Glutamatergic neuron (in vitro differentiated cells): ENCODE data around the gene TMEM116. TPM values are rescaled to one million over a fixed set of nuclear protein-coding genes. Genes with fewer than 3 reads are reported as not detected.
"Not testable (repeated sequence)": the region's sequence is repeated elsewhere in the genome, so short reads cannot be mapped to it uniquely, and the experiment has no call there.

Experiments used
- DNase-seq: peaks from one replicate; pipeline ENCODE4 v3.0.0; 2022
- H3K27ac Mint-ChIP-seq: one replicate; pipeline ENCODE4 v1.8.0; 2020; ENCODE audit warnings: mild to moderate bottlenecking, mixed read lengths, inconsistent platforms; ENCODE audit not compliant: unreplicated experiment
- H3K27me3 Mint-ChIP-seq: one replicate; pipeline ENCODE4 v1.8.0; 2020; ENCODE audit warnings: mild to moderate bottlenecking, moderate library complexity, mixed read lengths, inconsistent platforms; ENCODE audit not compliant: unreplicated experiment
- H3K36me3 Mint-ChIP-seq: one replicate; pipeline ENCODE4 v1.8.0; 2020; ENCODE audit warnings: mild to moderate bottlenecking, mixed read lengths, inconsistent platforms; ENCODE audit not compliant: unreplicated experiment
- H3K4me1 Mint-ChIP-seq: one replicate; pipeline ENCODE4 v1.8.0; 2020; ENCODE audit warnings: mild to moderate bottlenecking, low read depth, mixed read lengths, inconsistent platforms; ENCODE audit not compliant: unreplicated experiment
- H3K4me3 Mint-ChIP-seq: one replicate; pipeline ENCODE4 v1.8.0; 2020; ENCODE audit warnings: mild to moderate bottlenecking, mixed read lengths, inconsistent platforms; ENCODE audit not compliant: unreplicated experiment
- H3K9me3 Mint-ChIP-seq: one replicate; pipeline ENCODE4 v1.8.0; 2020; ENCODE audit warnings: mild to moderate bottlenecking, moderate library complexity, mixed read lengths, inconsistent platforms; ENCODE audit not compliant: unreplicated experiment
- total RNA-seq: library from RNA; stranded (reverse); fragmentation: NEBNext Ultra II Directional; extraction: Animal tissue kit (Norgen Biotek cat#: 25700); gene quantifications from one replicate; pipeline ENCODE4 v1.2.1, GENCODE V29; 2021; ENCODE audit not compliant: unreplicated experiment
- TF ChIP-seq, protein P1 (sequence below): fragments of 200-600 bp; sonication (generic); IDR thresholded peaks from one replicate; pipeline ENCODE4 v1.5.0; 2021; ENCODE audit not compliant: partially characterized antibody, unreplicated experiment

TMEM116 gene
- total RNA-seq, 1 donor from 2014 or later, result 9.7 TPM

DNA sequence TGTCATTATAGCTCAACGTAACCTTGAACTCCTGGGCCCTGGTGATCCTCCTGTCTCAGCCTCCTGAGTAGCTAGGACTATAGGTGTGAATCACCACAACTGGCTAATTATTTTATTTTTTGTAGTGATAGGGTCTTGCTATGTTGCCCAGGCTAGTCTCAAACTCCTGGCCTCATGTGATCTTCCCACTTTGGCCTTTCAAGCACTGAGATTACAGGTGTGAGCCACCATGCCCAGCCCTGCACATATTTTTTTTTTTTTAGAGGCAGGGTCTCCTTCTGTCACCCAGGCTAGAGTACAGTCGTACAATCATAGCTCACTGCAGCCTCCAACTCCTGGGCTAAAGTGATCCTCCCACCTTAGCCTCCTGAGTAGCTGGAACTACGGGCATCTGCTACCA lies 8.9 kb downstream of the TMEM116 start:
- H3K27ac Mint-ChIP-seq, result no peak overlapping the region
- H3K4me3 Mint-ChIP-seq, result no peak overlapping the region
- TF ChIP-seq, protein P1, sequence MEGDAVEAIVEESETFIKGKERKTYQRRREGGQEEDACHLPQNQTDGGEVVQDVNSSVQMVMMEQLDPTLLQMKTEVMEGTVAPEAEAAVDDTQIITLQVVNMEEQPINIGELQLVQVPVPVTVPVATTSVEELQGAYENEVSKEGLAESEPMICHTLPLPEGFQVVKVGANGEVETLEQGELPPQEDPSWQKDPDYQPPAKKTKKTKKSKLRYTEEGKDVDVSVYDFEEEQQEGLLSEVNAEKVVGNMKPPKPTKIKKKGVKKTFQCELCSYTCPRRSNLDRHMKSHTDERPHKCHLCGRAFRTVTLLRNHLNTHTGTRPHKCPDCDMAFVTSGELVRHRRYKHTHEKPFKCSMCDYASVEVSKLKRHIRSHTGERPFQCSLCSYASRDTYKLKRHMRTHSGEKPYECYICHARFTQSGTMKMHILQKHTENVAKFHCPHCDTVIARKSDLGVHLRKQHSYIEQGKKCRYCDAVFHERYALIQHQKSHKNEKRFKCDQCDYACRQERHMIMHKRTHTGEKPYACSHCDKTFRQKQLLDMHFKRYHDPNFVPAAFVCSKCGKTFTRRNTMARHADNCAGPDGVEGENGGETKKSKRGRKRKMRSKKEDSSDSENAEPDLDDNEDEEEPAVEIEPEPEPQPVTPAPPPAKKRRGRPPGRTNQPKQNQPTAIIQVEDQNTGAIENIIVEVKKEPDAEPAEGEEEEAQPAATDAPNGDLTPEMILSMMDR, result no peak

DNA sequence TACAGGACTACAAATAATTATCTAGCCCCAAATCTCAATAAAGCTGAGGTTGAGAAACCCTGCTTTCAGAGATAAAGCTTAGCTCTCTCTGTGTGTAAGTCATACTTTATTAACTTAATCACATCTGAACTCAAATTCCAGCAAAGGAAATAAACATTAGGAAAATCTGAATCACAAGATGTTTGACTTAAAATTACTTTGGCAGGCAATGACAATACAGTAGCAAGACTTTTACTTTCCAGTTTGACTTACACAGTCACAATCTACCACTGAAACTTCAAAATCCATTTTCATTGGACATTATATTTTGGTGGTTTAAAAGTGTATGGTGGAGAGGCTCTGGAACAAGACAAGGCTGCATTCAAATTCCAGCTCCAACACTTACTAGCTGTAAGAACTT lies 11.4 kb downstream of the TMEM116 start:
- Mint-ChIP-seq H3K4me1 (peaks cover 3% of the 10 kb centered on the region), H3K27me3 (no peaks in the 10 kb centered on the region), H3K4me3 (no peak overlapping the region), H3K9me3 (no peaks in the 10 kb centered on the region), H3K27ac (no peak overlapping the region), H3K36me3 (no peaks in the 10 kb centered on the region)
- no peak for DNase-seq
- TF ChIP-seq, protein P1, result no peak

More for the DNA sequence above, 8.9 kb downstream of the TMEM116 start:
- no peaks in the 10 kb centered on the region for H3K27me3 Mint-ChIP-seq
- H3K36me3 Mint-ChIP-seq, result no peaks in the 10 kb centered on the region
- H3K4me1 Mint-ChIP-seq, result peaks cover 3% of the 10 kb centered on the region
- no peak for DNase-seq
- no peaks in the 10 kb centered on the region for H3K9me3 Mint-ChIP-seq

DNA sequence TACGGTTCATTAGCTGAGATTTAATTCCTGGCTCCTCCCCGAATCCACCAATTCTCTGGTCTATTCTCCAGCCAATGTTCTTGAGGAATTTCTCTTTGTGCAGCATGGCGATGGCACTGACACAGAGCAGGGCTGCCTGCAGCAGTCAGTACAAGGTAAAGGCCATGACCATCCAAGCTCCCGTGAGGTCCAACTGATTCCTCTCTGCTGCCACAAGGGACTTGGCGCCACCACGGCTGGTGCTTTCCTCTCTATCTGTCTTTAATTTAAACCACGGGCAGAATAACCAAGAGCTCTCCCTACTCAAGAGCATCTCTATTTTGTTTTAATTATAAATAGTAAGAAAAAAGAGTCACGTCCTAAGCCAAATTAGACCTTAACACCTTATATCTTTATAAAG lies 12.1 kb downstream of the TMEM116 start:
- no peak overlapping the region for H3K4me3 Mint-ChIP-seq
- H3K4me1 Mint-ChIP-seq, result no peaks in the 10 kb centered on the region
- no peaks in the 10 kb centered on the region for H3K27me3 Mint-ChIP-seq
- TF ChIP-seq, protein P1, result no peak
- DNase-seq, result no peak
- H3K36me3 Mint-ChIP-seq, result no peaks in the 10 kb centered on the region
- H3K9me3 Mint-ChIP-seq, result no peaks in the 10 kb centered on the region
- H3K27ac Mint-ChIP-seq, result no peak overlapping the region

DNA sequence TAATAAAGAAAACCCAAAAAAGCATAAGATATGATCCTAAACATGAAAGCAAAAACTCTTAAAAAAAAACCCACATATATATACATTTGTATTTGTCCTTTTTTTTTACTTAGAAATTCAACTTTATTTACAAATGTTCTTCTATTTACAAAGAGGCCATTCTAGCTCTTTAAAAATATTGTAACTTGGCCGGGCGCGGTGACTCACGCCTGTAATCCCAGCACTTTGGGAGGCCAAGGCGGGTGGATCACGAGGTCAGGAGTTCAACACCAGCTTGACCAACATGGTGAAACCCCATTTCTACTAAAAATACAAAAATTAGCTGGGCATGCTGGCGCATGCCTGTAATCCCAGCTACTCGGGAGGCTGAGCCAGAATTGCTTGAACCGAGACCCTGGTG lies 13.8 kb downstream of the TMEM116 start:
- not testable (repeated sequence) for H3K27me3 Mint-ChIP-seq, H3K27ac Mint-ChIP-seq, H3K4me3 Mint-ChIP-seq, DNase-seq, H3K4me1 Mint-ChIP-seq, H3K36me3 Mint-ChIP-seq, H3K9me3 Mint-ChIP-seq

DNA sequence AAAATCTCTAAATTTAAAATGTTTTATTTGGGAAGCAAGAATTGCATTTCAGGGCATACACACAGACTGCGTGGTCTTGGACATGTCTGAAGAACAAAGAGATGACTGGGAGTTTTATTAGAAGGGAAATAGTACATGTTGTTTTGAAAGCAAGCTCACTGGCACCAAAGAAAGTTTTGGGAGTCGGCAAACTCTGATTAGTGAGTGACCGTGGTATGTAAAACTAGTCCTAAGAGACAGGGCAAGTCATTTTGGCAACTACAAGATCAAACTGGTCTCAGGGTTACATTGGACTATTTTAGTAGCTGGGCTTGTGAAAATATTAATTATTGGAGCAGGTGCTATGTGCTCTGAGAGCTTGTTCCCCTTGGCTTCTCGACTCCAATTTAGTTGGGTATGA lies 14.9 kb downstream of the TMEM116 start:
- Mint-ChIP-seq H3K36me3 (no peaks in the 10 kb centered on the region), H3K27me3 (no peaks in the 10 kb centered on the region), H3K4me3 (no peak overlapping the region), H3K27ac (no peak overlapping the region), H3K4me1 (peaks cover 4% of the 10 kb centered on the region), H3K9me3 (no peaks in the 10 kb centered on the region)
- TF ChIP-seq, protein P1, result no peak
- DNase-seq, result no peak

DNA sequence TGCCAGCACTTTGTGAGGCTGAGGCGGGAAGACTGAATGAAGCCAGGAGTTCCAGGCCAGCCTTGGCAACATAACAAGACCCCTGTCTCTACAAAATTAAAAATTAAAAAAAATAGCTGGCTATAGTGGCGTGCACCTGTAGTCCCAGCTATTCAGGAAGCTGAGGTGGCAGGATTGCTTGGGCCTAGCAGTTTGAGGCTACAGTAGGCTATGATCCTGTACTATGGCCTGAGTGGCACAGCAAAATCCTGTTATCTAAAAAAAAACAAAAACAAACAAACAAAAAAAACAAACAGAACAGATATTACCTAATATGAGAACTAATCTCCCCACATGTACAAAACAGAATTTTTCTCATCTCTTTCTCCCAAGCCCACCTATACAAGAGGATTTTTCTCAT lies 15.7 kb downstream of the TMEM116 start:
- TF ChIP-seq, protein P1, result no peak
- Mint-ChIP-seq H3K9me3 (no peaks in the 10 kb centered on the region), H3K36me3 (no peaks in the 10 kb centered on the region), H3K4me1 (peaks cover 4% of the 10 kb centered on the region), H3K27me3 (no peaks in the 10 kb centered on the region), H3K27ac (no peak overlapping the region), H3K4me3 (no peak overlapping the region)
- no peak for DNase-seq
